WTC11 (cell line): ENCODE measurements around the gene CADM2.

Experiments used
- AFF4 ChIP-seq: sonication (generic); formaldehyde crosslinking; IDR thresholded peaks from 2 replicates; pipeline ENCODE4 v1.8.1; 2023; ENCODE audit warnings: mild to moderate bottlenecking, missing genetic modification reagents, borderline replicate concordance
- CREM ChIP-seq: sonication (generic); formaldehyde crosslinking; IDR thresholded peaks from 2 replicates; pipeline ENCODE4 v1.8.1; 2022; ENCODE audit warnings: mild to moderate bottlenecking, missing genetic modification reagents, moderate library complexity
- CTCF ChIP-seq: fragments of 200-600 bp; IDR thresholded peaks from 2 replicates; pipeline ENCODE4 v1.8.0; 2022; ENCODE audit warnings: antibody characterized with exemption
- MAX ChIP-seq: sonication (generic); formaldehyde crosslinking; IDR thresholded peaks from 2 replicates; pipeline ENCODE4 v1.8.0; 2022; ENCODE audit warnings: mild to moderate bottlenecking, missing genetic modification reagents
- NFE2L1 ChIP-seq: sonication (generic); formaldehyde crosslinking; IDR thresholded peaks from 2 replicates; pipeline ENCODE4 v1.8.1; 2023; ENCODE audit warnings: missing genetic modification reagents
- ZNF263 ChIP-seq: sonication (generic); formaldehyde crosslinking; IDR thresholded peaks from 2 replicates; pipeline ENCODE4 v1.8.1; 2022; ENCODE audit warnings: low read depth, mild to moderate bottlenecking, moderate library complexity, missing genetic modification reagents
- ZNF416 ChIP-seq: fragments of 250-450 bp; sonication (Bioruptor Pico); IDR thresholded peaks from 2 replicates; pipeline ENCODE4 v1.9.0; 2021; ENCODE audit warnings: mild to moderate bottlenecking, inconsistent platforms
- ZNF423 ChIP-seq: fragments of 250-450 bp; sonication (Bioruptor Pico); IDR thresholded peaks from 2 replicates; pipeline ENCODE4 v2.1.2; 2022; ENCODE audit warnings: mild to moderate bottlenecking, moderate library complexity

GRCh38 chr3:85081191-85081906 is 122.6 kb downstream of the CADM2 start:
- TF ChIP-seq CTCF (no peak), NFE2L1 (CRISPR knock-in tag) (no peak), ZNF416 (CRISPR knock-in tag) (no peak), ZNF423 (CRISPR knock-in tag) (no peak), MAX (no peak), ZNF263 (CRISPR knock-in tag) (no peak), AFF4 (CRISPR knock-in tag) (no peak), CREM (CRISPR knock-in tag) (no peak)
